Hepatic stellate cell (primary cell): Measurements from ENCODE around the gene PKN2.
"Not testable (repeated sequence)": the region's sequence is repeated elsewhere in the genome, so short reads cannot be mapped to it uniquely, and the experiment has no call there.

Source experiments
- DNase-seq: peaks from one replicate; pipeline ENCODE4 v3.0.0; 2011; ENCODE audit warnings: low spot score

PKN2 gene

GRCh38 chr1:88880717-88881116 lies 196.6 kb downstream of the PKN2 start:
- not testable (repeated sequence) for DNase-seq

DNA sequence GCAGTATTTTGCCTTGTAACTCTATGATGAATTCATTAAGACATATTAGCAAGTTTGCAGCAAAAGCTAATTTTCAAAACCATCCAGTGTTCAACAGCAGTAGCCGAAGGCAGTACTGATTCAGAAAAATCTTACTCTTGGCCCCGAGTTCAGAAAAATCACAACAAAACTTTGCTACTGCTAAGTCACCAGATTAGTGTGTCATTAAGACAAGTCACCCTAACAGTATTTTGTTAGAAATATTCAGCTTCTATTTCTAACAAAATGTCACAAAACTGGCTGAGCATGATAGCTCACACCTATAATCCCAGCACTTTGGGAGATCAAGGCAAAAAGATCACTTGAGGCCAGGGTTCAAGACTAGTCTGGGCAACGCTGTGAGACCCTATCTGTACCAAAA lies 199.1 kb downstream of the PKN2 start:
- no peak for DNase-seq
